AG09309 (cell line): Measurements from ENCODE around the gene SLC22A23.

Experiments used
- DNase-seq: peaks from one replicate; pipeline ENCODE4 v3.0.0-alpha.2; 2010; ENCODE audit warnings: low read depth
- H3K4me3 ChIP-seq: 2 replicates; pipeline ENCODE4 v1.5.1; 2011; ENCODE audit warnings: mild to moderate bottlenecking, low read depth, low read length, moderate library complexity; ENCODE audit not compliant: control insufficient read depth
- TF ChIP-seq, protein P1 (sequence below): IDR thresholded peaks from 2 replicates; pipeline ENCODE4 v1.5.1; 2011; ENCODE audit warnings: mild to moderate bottlenecking, low read depth, low read length, inconsistent platforms; ENCODE audit not compliant: insufficient read depth, control insufficient read depth; ENCODE audit errors: missing control alignments

Gene SLC22A23

GRCh38 chr6:3384241-3385143, 72.4 kb downstream of the SLC22A23 start:
- no peak for DNase-seq
- H3K4me3 ChIP-seq = no peak overlapping the region
- TF ChIP-seq, protein P1, sequence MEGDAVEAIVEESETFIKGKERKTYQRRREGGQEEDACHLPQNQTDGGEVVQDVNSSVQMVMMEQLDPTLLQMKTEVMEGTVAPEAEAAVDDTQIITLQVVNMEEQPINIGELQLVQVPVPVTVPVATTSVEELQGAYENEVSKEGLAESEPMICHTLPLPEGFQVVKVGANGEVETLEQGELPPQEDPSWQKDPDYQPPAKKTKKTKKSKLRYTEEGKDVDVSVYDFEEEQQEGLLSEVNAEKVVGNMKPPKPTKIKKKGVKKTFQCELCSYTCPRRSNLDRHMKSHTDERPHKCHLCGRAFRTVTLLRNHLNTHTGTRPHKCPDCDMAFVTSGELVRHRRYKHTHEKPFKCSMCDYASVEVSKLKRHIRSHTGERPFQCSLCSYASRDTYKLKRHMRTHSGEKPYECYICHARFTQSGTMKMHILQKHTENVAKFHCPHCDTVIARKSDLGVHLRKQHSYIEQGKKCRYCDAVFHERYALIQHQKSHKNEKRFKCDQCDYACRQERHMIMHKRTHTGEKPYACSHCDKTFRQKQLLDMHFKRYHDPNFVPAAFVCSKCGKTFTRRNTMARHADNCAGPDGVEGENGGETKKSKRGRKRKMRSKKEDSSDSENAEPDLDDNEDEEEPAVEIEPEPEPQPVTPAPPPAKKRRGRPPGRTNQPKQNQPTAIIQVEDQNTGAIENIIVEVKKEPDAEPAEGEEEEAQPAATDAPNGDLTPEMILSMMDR = no peak

- TF ChIP-seq, protein P1 = no peak
- DNase-seq = no peak
- H3K4me3 ChIP-seq = no peak overlapping the region
Measured at GRCh38 chr6:3383525-3383924, 73.3 kb downstream of the SLC22A23 start.

DNA sequence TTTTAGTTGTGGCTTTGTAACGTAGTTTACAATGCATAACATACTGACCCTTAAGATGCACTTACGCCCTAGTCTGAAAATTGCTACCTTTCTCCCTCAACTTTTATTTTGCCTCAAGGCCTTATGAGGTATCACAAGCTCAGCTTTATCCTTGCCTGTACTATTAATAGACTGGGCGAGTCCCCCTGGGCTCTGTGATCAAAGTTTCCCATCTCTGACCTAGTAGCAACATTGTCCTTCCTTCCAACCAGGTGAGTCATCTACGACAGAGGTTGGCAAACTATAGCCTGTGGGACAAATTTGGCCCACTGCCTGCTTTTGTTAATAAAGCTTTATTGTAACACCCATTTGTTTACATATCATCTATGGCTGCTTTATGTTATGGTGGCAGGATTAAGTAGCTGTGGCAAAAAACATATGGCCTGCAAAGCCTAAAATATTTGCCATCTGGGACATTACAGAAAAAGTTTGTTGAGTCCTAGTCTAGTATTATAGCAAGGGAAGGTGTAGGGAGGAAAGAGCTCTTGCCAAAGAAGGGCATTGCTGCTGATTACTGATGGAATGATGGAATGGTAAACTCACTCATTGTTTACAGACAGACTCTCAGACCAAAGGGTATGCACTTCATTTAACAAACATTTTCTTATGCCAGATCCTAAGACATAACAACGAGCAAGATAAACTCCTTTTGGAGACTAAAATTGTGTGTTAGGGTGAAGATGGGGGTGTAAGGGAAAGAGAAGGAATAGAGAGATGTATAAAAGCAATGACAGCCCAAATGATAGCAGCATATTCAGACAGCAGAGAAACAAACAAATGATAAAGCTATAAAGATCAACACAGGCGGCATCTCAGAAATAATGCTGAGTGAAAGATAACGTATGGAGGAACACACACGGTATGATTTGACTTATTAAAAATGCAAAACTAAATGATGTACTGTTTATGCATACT, 74.2 kb downstream of the SLC22A23 start:
- TF ChIP-seq, protein P1 = no peak
- no peak for DNase-seq
- H3K4me3 ChIP-seq = no peak overlapping the region

GRCh38 chr6:3381233-3381921, 75.5 kb downstream of the SLC22A23 start:
- no peak for DNase-seq
- TF ChIP-seq, protein P1 = no peak
- no peak overlapping the region for H3K4me3 ChIP-seq

DNA sequence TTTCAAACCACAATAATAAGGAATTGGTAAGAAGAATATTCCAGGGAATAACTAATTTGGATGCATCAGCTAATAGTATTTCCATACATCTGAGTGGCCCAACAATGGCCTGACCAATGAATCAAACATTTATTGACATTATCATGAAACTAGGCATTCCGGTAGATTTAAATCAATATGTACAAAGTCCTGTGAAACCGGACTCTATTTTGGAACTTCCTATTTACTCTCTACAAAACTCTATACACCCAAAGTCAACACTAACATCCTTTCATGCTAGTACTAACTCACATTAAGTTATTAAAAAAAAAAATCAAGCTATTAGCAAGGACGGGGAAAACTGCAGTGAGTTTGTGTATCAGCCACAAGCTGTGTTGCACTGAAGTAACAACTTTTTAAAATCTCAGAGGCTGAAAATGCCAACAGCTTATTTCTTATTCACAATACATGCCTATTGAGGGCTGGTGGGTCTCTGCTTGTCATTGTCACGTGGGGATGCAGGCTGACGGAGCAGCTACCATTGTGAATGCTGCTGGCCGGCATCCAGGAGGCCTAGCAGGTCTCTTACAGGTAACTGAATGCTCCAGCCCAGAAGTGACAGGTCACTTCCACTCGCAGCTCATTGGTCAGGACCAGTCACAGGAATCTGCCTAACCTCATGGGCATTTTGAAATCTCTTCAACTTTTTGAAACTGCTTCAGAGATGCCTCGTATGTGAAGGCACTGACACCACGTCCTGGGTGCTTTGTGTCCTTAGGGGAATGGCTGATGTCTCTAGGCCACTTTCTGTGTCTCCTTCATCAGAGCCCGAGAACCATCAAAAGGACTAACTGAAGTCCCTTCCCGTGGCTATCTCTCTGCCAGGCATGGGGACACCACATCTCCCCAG, 76.3 kb downstream of the SLC22A23 start:
- no peak for DNase-seq
- TF ChIP-seq, protein P1 = no peak
- no peak overlapping the region for H3K4me3 ChIP-seq
